Nephron progenitor cell (in vitro differentiated cells): ENCODE measurements around the gene TMEM11.

Experiments
- DNase-seq: peaks from one replicate; pipeline ENCODE4 v3.0.0; 2021
- H3K27ac Mint-ChIP-seq: 2 replicates; pipeline ENCODE4 v1.8.0; 2021; ENCODE audit warnings: mild to moderate bottlenecking, moderate library complexity, mixed read lengths
- H3K27me3 Mint-ChIP-seq: 2 replicates; pipeline ENCODE4 v1.8.0; 2021; ENCODE audit warnings: mild to moderate bottlenecking, low read depth, mixed read lengths; ENCODE audit not compliant: poor library complexity
- H3K36me3 Mint-ChIP-seq: 2 replicates; pipeline ENCODE4 v1.8.0; 2021; ENCODE audit warnings: low read depth, mixed read lengths
- H3K4me1 Mint-ChIP-seq: 2 replicates; pipeline ENCODE4 v1.8.0; 2021; ENCODE audit warnings: mixed read lengths
- H3K4me3 Mint-ChIP-seq: 2 replicates; pipeline ENCODE4 v1.8.0; 2021; ENCODE audit warnings: mild to moderate bottlenecking, moderate library complexity, mixed read lengths
- H3K9me3 Mint-ChIP-seq: 2 replicates; pipeline ENCODE4 v1.8.0; 2021; ENCODE audit warnings: mild to moderate bottlenecking, moderate library complexity, mixed read lengths
- CTCF ChIP-seq: fragments of 200-600 bp; sonication (generic); IDR thresholded peaks from 2 replicates; pipeline ENCODE4 v1.5.0; 2021; ENCODE audit warnings: antibody characterized with exemption

Gene TMEM11

GRCh38 chr17:21249086-21249795 is 35.3 kb upstream of the TMEM11 start:
- Mint-ChIP-seq H3K36me3 (no peaks in the 10 kb centered on the region), H3K27ac (no peak overlapping the region), H3K9me3 (no peaks in the 10 kb centered on the region), H3K4me3 (no peak overlapping the region), H3K4me1 (peaks cover 16% of the 10 kb centered on the region), H3K27me3 (peaks cover 9% of the 10 kb centered on the region)
- no peak for TF ChIP-seq CTCF
- no peak for DNase-seq

GRCh38 chr17:21248500-21248899 is 34.5 kb upstream of the TMEM11 start:
- no peak for TF ChIP-seq CTCF
- DNase-seq, result no peak
- H3K4me1 Mint-ChIP-seq, result peaks cover 16% of the 10 kb centered on the region
- peaks cover 9% of the 10 kb centered on the region for H3K27me3 Mint-ChIP-seq
- no peaks in the 10 kb centered on the region for H3K36me3 Mint-ChIP-seq
- H3K9me3 Mint-ChIP-seq, result no peaks in the 10 kb centered on the region
- no peak overlapping the region for H3K4me3 Mint-ChIP-seq
- no peak overlapping the region for H3K27ac Mint-ChIP-seq

GRCh38 chr17:21247552-21248258 is 33.7 kb upstream of the TMEM11 start:
- Mint-ChIP-seq H3K36me3 (no peaks in the 10 kb centered on the region), H3K4me3 (no peak overlapping the region), H3K9me3 (no peaks in the 10 kb centered on the region)

GRCh38 chr17:21246698-21247097 is 32.7 kb upstream of the TMEM11 start:
- H3K4me1 Mint-ChIP-seq, result peaks cover 25% of the 10 kb centered on the region
- no peak for DNase-seq
- no peak for TF ChIP-seq CTCF
- H3K9me3 Mint-ChIP-seq, result no peaks in the 10 kb centered on the region
- no peak overlapping the region for H3K4me3 Mint-ChIP-seq
- H3K27me3 Mint-ChIP-seq, result peaks cover 9% of the 10 kb centered on the region
- no peak overlapping the region for H3K27ac Mint-ChIP-seq
- no peaks in the 10 kb centered on the region for H3K36me3 Mint-ChIP-seq

More at GRCh38 chr17:21247552-21248258, 33.7 kb upstream of the TMEM11 start:
- no peak for TF ChIP-seq CTCF
- Mint-ChIP-seq H3K4me1 (peaks cover 19% of the 10 kb centered on the region), H3K27ac (no peak overlapping the region), H3K27me3 (peaks cover 9% of the 10 kb centered on the region)
- no peak for DNase-seq

GRCh38 chr17:21245639-21246084 is 31.7 kb upstream of the TMEM11 start:
- Mint-ChIP-seq H3K4me1 (peaks cover 34% of the 10 kb centered on the region), H3K27ac (no peak overlapping the region), H3K36me3 (no peaks in the 10 kb centered on the region), H3K27me3 (peaks cover 9% of the 10 kb centered on the region), H3K4me3 (no peak overlapping the region), H3K9me3 (no peaks in the 10 kb centered on the region)
- no peak for TF ChIP-seq CTCF
- DNase-seq, result no peak
